ENCODE data around the gene RSPH9. TPM values are rescaled to one million over a fixed set of nuclear protein-coding genes. Genes with fewer than 3 reads are reported as not detected.

The RSPH9 gene
- total and polyA plus RNA-seq, 12 donors, result 0.20 to 1.00 (median 0.37) TPM; not detected in 2

- no peaks in the 10 kb centered on the region for H3K9me3 ChIP-seq (replicated peaks in 1 of 3)
- H3K36me3 ChIP-seq (replicated peaks in 1 of 2), result no peaks in the 10 kb centered on the region
- no peaks in the 10 kb centered on the region for H3K27me3 ChIP-seq
- no peaks in the 10 kb centered on the region for H3K4me1 ChIP-seq (replicated peaks in 1 of 2)
- intact Hi-C loops (cut with DNase I), result no loop called here
- H3K4me3 ChIP-seq, result no peak overlapping the region
- no peak for TF ChIP-seq CTCF (IDR thresholded peaks at IDR 0.05)
- no peak for TF ChIP-seq POLR2A (IDR thresholded peaks at IDR 0.05)
- no peak overlapping the region for H3K27ac ChIP-seq
- no peak for DNase-seq
- WGBS, 4 donors, result 83 to 90% (median 85%) methylated on average over 2 to 12 of the region's 12 CpGs
Measured at GRCh38 chr6:43717822-43718221, 73.0 kb downstream of the RSPH9 start.

- 85 to 93% (median 90%) methylated on average over 9 to 13 of the region's 13 CpGs for WGBS, 4 donors
- Histone ChIP-seq H3K27me3 (no peaks in the 10 kb centered on the region), H3K27ac (no peak overlapping the region), H3K36me3 (replicated peaks in 1 of 2) (no peaks in the 10 kb centered on the region), H3K4me1 (replicated peaks in 1 of 2) (no peaks in the 10 kb centered on the region), H3K4me3 (no peak overlapping the region), H3K9me3 (replicated peaks in 1 of 3) (no peaks in the 10 kb centered on the region)
- intact Hi-C loops (cut with DNase I), result no loop called here
- TF ChIP-seq CTCF (IDR thresholded peaks at IDR 0.05) (no peak), POLR2A (IDR thresholded peaks at IDR 0.05) (no peak)
- no peak for DNase-seq
Measured at GRCh38 chr6:43718387-43719105, 73.7 kb downstream of the RSPH9 start.

GRCh38 chr6:43719511-43719910 lies 74.7 kb downstream of the RSPH9 start:
- Histone ChIP-seq H3K36me3 (replicated peaks in 1 of 2) (no peaks in the 10 kb centered on the region), H3K9me3 (replicated peaks in 1 of 3) (no peaks in the 10 kb centered on the region), H3K27me3 (no peaks in the 10 kb centered on the region), H3K4me3 (no peak overlapping the region), H3K27ac (no peak overlapping the region), H3K4me1 (replicated peaks in 1 of 2) (no peaks in the 10 kb centered on the region)
- no peak for DNase-seq
- 79 to 86% (median 84%) methylated on average over 7 of the region's 7 CpGs for WGBS, 4 donors
- intact Hi-C loops (cut with DNase I), result no loop called here
- no peak for TF ChIP-seq CTCF (IDR thresholded peaks at IDR 0.05)
- no peak for TF ChIP-seq POLR2A (IDR thresholded peaks at IDR 0.05)

GRCh38 chr6:43720999-43721398 lies 76.2 kb downstream of the RSPH9 start:
- intact Hi-C loops (cut with DNase I), result loop anchor here in 1 of 2 donors (10.0 kb wide), 1 partner anchor 364 kb away; no protein-coding TSS in a partner anchor
- no peaks in the 10 kb centered on the region for H3K27me3 ChIP-seq
- H3K27ac ChIP-seq, result no peak overlapping the region
- 78 to 87% (median 82%) methylated on average over 4 of the region's 4 CpGs for WGBS, 4 donors
- H3K9me3 ChIP-seq (replicated peaks in 1 of 3), result no peaks in the 10 kb centered on the region
- no peak overlapping the region for H3K4me3 ChIP-seq
- no peaks in the 10 kb centered on the region for H3K36me3 ChIP-seq (replicated peaks in 1 of 2)
- DNase-seq, result no peak
- TF ChIP-seq POLR2A (IDR thresholded peaks at IDR 0.05), result no peak
- TF ChIP-seq CTCF (IDR thresholded peaks at IDR 0.05), result no peak
- no peaks in the 10 kb centered on the region for H3K4me1 ChIP-seq (replicated peaks in 1 of 2)

Other genes starting within 250 kb of the RSPH9 start
- 10 to 100 TPM; 19.1 to 40.0 (median 24.2) TPM for gene ABCC10, start 217.5 kb upstream of the RSPH9 start, total RNA-seq
- gene ABCC10, start 217.5 kb upstream of the RSPH9 start, polyA plus RNA-seq, result 100 to 1,000 TPM in 1 of 3 donors, 10 to 100 TPM in 1, 1 to 10 TPM in 1; 8.5 to 123 (median 70.7) TPM
- gene DLK2, start 189.5 kb upstream of the RSPH9 start, total RNA-seq, result 1 to 10 TPM in 4 of 9 donors, under 1 TPM in 2, not detected in 3; 0.14 to 3.9 (median 1.4) TPM
- gene DLK2, start 189.5 kb upstream of the RSPH9 start, polyA plus RNA-seq, result 1 to 10 TPM in 1 of 3 donors, under 1 TPM in 1, not detected in 1; 0.64 to 1.0 TPM
- 10 to 100 TPM; 23.1 to 66.0 (median 32.5) TPM for gene TJAP1, start 167.5 kb upstream of the RSPH9 start, total RNA-seq
- 10 to 100 TPM; 17.6 to 77.5 (median 54.4) TPM for gene TJAP1, start 167.5 kb upstream of the RSPH9 start, polyA plus RNA-seq
- 10 to 100 TPM in 3 of 9 donors, 1 to 10 TPM in 6; 1.4 to 15.0 (median 4.4) TPM for gene LRRC73, start 134.7 kb upstream of the RSPH9 start, total RNA-seq
- 1 to 10 TPM; 2.8 to 4.0 (median 3.1) TPM for gene LRRC73, start 134.7 kb upstream of the RSPH9 start, polyA plus RNA-seq
- 100 to 1,000 TPM; 121 to 271 (median 170) TPM for gene YIPF3, start 128.1 kb upstream of the RSPH9 start, total RNA-seq
- 100 to 1,000 TPM in 1 of 3 donors, 10 to 100 TPM in 2; 78.1 to 139 (median 98.0) TPM for gene YIPF3, start 128.1 kb upstream of the RSPH9 start, polyA plus RNA-seq
- gene POLR1C, start 127.9 kb upstream of the RSPH9 start, total RNA-seq, result 10 to 100 TPM; 16.8 to 54.4 (median 30.3) TPM
- 10 to 100 TPM; 36.7 to 67.2 (median 50.7) TPM for gene POLR1C, start 127.9 kb upstream of the RSPH9 start, polyA plus RNA-seq
- gene XPO5, start 69.0 kb upstream of the RSPH9 start, total RNA-seq, result 10 to 100 TPM; 16.1 to 70.6 (median 22.9) TPM
- gene XPO5, start 69.0 kb upstream of the RSPH9 start, polyA plus RNA-seq, result 10 to 100 TPM; 10.9 to 26.2 (median 14.8) TPM
- gene POLH, start 68.9 kb upstream of the RSPH9 start, total RNA-seq, result 10 to 100 TPM in 8 of 9 donors, 1 to 10 TPM in 1; 7.5 to 25.0 (median 14.0) TPM
- gene POLH, start 68.9 kb upstream of the RSPH9 start, polyA plus RNA-seq, result 10 to 100 TPM in 1 of 3 donors, 1 to 10 TPM in 2; 1.5 to 10.3 (median 2.7) TPM
- 10 to 100 TPM; 16.5 to 59.3 (median 43.2) TPM for gene GTPBP2, start 15.8 kb upstream of the RSPH9 start, total RNA-seq
- gene GTPBP2, start 15.8 kb upstream of the RSPH9 start, polyA plus RNA-seq, result 10 to 100 TPM; 26.9 to 73.5 (median 65.1) TPM
- 100 to 1,000 TPM in 1 of 9 donors, 10 to 100 TPM in 8; 16.1 to 112 (median 29.6) TPM for gene MAD2L1BP, start 9.2 kb upstream of the RSPH9 start, total RNA-seq
- gene MAD2L1BP, start 9.2 kb upstream of the RSPH9 start, polyA plus RNA-seq, result 10 to 100 TPM; 15.2 to 26.2 (median 18.2) TPM
- 100 to 1,000 TPM in 1 of 9 donors, 10 to 100 TPM in 8; 47.8 to 119 (median 52.9) TPM for gene MRPS18A, start 42.8 kb downstream of the RSPH9 start, total RNA-seq
- gene MRPS18A, start 42.8 kb downstream of the RSPH9 start, polyA plus RNA-seq, result 10 to 100 TPM; 24.8 to 75.1 (median 33.1) TPM
- gene VEGFA, start 125.2 kb downstream of the RSPH9 start, total RNA-seq, result 100 to 1,000 TPM in 4 of 9 donors, 10 to 100 TPM in 5; 31.5 to 343 (median 71.0) TPM
- gene VEGFA, start 125.2 kb downstream of the RSPH9 start, polyA plus RNA-seq, result 100 to 1,000 TPM in 2 of 3 donors, 10 to 100 TPM in 1; 89.5 to 146 (median 129) TPM